ENCODE data around the gene PCDHB15.

The PCDHB15 gene

DNA sequence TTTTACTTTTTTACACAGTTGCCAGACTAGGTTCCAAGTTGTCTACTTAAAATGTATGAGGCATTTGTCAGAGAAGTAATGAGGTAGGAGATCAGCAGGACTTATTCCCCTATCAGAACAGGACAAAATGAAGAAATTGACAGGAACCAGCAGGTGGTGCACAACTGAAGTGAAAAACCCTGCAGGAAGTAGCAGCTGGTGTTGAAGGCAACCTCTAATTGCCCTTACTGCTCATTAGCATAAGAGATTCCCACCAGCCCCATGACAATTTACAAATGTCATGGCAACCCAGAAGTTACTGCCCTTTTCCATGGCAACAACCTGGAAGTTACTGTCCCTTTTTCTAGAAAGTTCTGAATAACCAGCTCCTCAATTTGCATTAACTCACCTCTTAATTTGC is 5.4 kb downstream of the PCDHB15 start:
- no peak for DNase-seq (ENCODE audit: low spot score)

DNA sequence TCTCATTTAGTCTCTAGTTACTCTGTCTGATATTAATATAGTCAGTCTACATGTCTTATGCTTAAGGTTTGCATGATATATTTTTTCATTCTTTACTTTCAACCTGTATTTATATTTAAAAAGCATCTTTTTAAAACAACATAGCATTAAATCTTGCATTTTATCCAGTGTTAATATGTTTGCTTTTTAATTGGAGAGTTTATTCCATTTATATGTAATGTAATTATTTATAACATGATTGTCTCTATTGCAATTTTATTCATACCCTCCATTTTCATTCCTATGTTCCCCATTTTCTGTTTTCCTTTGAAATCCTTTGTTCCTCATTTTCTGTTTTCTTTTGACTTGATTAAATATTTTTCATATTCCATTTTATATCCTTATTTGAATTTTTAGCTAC is 13.3 kb downstream of the PCDHB15 start:
- DNase-seq (ENCODE audit: low spot score): no peak

DNA sequence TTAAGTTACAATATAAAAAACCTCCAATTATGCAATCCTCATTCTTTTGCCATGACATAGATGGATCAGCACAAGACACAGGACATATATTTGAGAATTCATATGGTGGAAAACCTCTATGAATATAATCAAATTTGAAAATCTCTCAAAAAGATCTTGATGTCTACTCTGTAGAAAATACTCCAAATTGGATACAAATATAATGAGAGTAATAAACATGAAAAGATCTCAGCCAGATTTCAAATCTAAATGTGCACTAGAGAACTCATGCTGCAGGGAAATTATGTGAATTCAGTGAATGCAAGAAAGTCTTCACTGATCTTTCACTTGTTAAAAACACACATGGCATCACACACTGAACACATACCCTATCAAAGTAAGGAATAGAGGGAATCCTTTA is 13.8 kb downstream of the PCDHB15 start:
- DNase-seq (ENCODE audit: low spot score): no peak

DNA sequence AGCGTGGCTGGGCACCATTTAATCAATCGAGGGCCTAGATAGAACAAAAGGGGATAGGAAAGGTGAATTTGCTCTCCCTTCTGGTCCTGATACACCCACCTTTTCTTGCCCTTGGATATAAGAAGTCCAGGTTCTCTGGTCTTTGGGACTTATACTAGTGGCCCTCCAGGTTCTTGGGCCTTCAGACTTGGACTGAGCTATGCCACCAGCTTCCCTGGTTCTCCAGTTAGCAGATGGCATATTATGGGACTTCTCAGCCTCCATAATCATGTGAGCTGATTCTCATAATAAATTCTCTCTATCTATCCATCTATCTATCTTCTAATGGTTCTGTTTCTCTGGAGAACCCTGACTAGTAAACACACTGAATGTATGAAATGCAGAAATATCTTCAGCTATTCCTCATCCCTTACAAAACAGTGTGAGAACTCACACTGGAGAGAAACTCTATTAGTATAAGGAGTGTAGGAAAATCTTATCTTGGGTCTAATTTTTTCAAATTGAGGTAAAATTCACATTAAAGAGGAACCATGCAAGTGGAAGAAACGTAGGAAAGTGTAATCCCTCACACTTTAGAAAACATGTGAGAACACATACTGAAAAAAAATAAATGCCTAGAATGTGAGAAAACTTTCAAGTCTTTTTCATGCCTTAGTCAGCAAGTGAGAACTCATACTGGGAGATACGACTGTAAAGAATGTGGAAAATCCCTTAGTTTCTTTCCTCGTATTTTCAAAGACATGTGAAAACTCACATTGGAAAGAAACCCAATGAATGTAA is 15.5 kb downstream of the PCDHB15 start:
- DNase-seq (ENCODE audit: low spot score): no peak

DNA sequence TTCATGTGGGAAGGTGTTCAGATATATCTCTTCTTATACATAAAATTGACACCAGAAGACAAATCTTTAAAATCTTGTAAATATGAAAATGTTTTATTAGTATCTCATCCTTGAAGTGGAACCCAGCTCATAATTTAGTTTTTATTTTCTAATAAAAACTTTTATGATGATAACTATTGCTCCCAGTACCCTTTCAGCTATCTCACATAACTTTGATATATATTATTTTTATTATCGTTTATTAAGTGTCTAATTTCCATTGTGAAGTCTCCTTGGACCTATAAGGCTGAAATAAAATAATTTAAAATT is 16.0 kb downstream of the PCDHB15 start:
- DNase-seq (ENCODE audit: low spot score): no peak

DNA sequence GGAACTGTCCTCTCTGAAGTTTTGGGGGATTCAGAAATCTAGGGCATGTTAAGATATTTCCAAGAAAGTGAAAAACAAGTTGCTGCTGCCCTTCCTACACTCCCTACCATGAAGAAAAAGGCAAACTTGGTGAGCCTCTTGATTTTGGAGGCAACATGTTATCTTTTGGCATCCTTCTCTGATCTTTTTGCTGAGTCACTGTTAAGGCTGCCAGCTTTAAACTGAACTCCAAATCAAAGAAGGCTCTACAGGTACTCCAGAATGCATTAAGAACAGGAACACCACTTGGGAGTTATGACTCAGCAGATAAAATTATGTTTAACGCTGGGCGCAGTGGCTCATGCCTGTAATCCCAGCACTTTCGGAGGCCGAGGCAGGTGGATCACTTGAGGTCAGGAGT is 24.0 kb downstream of the PCDHB15 start:
- DNase-seq (ENCODE audit: low spot score): no peak

DNA sequence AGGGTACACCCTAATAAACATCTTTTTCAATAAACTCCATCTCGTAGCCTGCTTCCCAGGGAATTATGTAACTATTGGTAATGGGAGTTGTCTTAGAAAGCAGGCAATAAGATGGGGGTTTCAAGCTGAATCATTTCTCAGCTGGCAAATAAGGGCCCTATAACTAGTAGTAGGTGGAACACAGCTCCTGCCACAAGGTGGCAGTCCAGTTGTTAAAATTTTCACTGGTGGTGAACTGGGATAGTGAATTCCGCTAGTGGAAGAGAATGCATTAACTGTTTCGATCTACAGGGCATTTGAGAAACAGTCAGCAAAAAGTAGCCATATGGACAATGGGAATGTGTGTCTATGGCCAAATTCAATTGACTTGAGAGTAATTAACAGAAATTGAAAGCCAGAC is 27.7 kb downstream of the PCDHB15 start:
- DNase-seq (ENCODE audit: low spot score): no peak

DNA sequence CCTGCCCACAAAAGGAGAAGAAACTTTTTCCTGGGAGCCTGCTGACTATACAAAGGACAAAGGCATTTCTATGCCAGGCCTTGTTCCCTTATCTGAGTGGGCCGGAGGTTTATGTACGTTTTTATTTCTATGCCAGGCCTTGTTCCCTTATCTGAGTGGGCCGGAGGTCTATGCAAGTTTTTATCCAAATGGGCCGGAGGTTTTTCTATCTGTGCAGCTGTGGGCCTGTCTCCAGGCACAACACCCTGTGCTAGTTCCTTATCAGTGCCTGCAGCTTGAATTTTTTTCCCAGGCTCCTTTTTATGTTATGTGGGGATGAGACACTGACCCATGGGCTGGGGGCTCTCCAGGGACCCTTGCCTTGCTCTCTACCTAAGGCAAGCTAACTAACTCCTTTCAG is 53.2 kb downstream of the PCDHB15 start:
- no peak for DNase-seq (ENCODE audit: low spot score)
